NCI-H446 treated with DMSO at 0.1 percent for 48 hours (cell line): ENCODE data around the gene EDC4.
"Not testable (repeated sequence)": the region's sequence is repeated elsewhere in the genome, so short reads cannot be mapped to it uniquely, and the experiment has no call there.

ENCODE experiments used
- DNase-seq: peaks from one replicate; lab custom pipeline; 2025; lab: John Stamatoyannopoulos, UW

Gene EDC4

DNA sequence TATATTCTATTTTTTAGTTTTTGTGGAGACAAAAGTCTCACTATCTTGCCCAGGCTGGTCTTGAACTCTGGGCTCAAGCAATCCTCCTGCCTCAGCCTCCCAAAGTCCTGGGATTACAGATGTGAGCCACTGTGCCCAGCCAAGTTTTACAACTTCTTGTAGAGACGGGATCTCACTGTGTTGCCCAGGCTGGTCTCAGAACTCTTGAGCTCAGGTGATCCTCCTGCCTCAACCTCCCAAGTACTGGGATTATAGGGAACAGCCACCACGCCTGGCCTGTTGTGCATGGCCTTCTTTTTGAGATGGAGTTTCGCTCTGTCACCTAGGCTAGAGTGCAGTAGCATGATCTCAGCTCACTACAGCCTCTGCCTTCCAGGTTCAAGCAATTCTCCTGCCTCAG, 19.2 kb upstream of the EDC4 start:
- no peak for DNase-seq

DNA sequence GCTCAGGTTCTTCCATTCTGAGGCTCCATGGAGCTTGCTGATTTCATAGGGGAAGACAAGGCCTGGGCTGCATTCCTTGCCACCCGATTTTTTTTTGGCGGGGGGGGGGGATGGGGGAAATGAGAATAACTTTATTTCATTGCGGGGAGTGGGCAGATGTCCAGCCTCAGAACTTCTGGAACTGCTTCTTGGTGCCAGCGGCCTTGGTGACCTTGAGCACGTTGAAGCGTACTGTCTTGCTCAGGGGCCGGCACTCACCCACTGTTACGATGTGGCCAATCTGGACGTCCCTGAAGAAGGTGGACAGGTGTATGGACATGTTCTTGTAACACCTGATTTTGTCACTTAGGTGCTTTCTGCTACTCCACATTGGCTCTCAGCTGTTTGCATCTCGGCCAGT, 17.1 kb upstream of the EDC4 start:
- DNase-seq: no peak

DNA sequence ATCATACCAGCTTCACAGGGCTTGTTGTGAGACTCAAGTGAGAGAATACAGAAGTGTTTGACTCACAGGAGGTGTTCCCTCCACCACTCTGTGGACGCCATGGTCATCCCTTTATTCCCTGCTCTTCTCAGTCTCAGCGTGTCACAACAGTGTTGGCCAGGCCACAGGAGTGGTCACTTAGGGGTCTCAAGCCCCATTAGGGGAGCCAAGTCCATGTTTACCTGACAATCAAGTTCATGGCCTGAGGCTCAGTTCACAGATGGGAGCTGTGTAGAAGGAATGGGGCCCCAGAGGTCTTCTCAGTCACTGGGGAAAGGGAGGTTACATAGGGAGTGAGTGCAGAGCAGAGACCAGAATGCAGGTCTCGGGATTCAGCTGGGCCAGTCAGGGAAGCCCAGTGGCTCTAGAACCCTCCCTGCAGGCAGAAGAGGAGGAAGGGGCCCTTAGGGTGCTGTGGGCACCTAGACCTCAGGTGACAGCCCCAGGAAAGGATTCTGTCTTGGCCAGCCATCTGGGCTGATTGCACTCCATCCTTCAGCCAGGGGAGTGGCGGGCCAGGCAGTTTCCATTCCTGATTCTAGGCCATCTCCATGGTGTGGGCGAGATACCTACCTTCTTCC, 15.8 kb upstream of the EDC4 start:
- no peak for DNase-seq

DNA sequence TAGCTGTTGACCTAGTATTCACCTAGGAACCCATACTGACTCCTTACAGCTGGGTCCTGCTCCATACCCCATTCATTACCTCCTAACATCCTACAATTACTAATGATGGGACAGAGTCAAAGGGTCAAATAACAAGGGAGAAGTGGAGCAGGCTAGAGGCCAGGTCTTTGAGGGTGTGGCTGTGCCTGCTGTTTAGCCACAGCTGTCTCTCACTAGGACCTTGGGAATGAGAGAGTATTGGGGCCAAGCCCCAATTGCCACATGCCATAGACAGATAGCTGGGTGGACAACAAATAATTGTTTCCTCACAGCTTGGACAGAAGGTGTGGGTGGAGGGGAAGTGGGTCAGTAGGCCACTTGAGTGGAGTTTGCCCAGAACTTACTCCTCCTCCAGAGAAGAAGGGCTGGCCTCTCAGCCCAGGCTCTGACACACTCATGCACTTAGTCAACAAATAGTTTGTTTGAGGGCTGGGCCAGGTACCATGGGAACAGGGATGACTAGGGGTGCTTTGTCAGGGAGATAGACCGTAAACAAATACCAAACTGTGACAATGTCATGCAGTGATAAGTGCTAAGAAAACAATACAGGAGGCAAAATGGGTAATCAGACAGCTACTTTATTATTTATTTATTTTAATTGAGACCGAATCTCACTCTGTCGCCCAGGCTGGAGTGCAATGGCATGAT, 15.2 kb upstream of the EDC4 start:
- DNase-seq: no peak

DNA sequence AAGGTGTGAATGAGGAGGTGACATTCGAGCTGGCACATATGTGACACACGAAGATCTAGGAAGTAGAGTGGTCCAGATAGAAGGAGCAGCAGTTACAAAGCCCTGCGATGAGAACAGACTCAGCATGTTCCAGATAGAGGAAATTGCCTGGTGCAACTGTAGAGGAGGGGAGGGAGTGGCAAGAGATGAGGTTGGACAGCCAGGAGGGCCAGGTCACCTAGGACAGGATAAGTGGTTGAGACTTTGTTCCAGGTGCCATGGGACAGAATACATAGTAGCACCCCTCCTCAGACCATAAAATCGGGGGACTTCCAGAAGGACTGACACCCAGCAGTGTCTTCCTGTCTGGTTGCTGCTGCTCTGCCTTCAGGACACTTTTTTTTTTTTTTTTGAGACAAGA, 14.4 kb upstream of the EDC4 start:
- DNase-seq: no peak

DNA sequence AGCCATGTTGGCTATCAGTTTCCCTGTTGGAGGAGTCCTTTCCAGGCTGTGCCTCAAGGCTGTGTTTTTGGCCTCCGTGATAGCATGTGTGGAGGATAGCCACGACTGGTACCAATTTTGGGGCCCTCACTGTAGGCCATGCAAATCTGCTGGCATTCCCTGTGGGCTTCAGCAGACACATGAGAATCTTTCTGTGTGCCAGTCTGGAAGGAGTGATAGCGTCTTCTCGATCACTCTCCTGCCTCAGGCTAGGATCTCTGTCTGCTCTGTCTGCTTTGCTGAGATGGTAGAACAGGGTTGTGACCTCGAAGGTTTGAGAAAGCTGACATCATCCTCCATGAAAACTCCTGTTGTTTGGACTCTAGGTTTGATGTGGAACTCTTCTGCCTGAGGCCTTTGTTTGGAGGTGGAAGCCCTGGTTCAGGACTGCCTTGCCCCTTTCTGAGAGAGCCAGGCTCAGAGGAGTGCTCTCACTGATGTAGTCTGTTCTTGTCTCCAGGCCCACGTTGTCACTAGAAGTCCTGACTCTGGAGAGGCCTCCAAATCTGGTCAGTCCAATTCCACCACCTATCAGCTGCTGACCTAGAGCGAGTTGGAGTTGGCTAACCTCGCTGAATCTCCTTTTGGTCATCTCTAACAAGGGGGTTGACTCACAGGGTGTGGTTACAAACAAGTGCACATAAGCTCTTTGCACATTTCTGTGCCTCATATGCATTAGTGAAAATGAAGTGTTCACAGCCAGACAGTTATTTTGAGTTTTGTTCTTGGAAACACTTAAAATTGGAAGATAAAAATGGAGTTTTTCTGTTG, 12.1 kb upstream of the EDC4 start:
- DNase-seq: no peak

DNA sequence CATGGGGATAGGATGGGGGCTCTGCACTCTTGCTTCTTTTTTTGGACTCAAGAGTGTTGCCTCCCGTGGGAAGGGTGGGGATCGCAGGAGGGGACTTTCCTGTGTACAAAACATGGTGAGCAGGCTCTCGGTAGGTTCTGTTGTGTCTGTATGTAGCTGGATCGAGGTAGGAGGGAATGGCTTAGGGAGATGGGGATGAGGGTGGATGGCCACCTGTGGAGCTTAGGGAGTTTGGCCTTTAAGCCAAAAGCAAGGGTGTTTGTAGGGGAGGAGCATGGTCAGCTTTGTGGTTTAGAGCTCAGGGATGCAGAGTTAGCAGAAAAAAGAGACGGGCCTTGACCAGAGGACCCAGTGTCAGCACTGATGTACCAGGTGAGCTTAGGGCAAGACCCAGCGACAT, 11.0 kb upstream of the EDC4 start:
- no peak for DNase-seq

DNA sequence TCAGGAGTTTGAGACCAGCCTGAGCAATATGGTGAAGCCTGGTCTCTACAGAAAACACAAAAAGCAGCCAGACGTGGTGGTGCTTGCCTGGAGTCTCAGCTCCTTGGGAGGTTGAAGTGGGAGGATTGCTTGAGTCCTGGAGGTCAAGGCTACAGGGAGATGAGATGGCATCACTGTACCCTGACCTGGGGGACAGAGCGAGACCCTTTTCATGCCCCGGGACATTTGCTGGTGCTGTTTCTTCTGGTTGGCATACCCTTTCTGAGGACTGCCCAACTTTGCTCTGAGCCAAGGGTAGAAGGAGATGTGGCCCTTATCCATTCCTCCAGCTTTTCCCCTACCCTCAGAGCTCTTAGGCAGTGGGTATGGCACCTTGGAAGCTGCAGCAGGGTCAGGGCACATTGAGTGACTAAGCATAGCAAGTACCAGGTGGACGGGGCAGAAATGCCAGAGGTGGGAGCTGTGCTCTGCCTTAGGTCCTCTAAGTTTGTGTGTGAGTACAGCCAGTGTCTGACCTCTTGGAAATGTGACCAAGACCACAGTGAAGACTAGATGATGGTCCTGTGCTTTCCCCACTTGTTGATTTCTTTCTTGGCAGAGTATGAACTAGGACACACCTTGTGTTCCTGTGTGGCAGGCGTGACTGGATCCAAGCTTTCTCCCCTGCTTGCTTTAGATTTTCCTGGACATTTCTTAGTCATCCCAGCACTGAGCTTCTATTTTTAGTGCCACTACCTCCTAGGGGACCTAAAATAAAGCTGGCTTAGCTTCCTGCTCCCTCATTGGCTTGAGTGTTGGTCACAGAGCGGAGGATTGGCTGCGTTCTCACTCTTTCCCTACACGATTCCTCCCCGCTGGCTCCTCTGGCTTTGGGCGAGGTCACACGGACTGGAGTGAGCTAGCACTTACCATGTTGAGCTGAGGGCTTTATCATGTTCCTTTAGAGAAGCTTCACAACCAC, 9.9 kb upstream of the EDC4 start:
- no peak for DNase-seq

DNA sequence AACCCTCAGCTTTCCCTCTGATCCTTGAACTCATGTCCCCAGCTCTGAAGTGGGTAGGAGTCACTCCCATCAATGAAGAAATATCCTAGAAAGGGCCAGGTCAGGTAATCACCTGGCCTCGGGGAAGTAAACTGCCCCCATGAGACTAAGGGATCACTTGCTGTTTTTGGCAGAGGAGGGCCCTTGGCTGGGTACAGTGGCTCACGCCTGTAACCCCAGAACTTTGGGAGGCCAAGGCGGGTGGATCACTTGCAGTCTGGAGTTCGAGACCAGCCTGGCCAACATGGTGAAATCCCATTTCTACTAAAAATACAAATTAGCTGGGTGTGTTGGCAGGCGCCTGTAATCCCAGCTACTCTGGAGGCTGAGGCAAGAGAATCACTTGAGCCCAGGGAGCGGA, 8.8 kb upstream of the EDC4 start:
- not testable (repeated sequence) for DNase-seq

DNA sequence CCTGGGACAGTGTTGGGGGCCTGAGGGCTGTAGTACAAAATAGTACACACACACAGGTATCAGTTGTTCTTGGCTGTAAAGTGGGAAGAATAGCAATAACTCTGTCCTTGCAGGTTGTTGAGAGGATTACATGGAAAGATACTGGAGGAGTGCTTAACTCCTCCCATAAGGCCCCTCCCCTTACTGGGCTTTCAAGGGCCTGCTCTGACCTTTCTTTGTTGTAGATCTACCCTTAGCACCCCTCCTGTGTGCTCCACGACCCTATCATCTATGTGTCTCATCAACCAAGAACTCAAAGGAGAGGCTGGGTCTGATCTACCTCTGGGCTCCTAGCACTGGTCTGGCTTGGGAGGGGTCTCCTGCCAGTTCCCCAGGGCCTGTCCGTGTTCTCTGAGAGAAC, 8.3 kb upstream of the EDC4 start:
- DNase-seq: no peak

DNA sequence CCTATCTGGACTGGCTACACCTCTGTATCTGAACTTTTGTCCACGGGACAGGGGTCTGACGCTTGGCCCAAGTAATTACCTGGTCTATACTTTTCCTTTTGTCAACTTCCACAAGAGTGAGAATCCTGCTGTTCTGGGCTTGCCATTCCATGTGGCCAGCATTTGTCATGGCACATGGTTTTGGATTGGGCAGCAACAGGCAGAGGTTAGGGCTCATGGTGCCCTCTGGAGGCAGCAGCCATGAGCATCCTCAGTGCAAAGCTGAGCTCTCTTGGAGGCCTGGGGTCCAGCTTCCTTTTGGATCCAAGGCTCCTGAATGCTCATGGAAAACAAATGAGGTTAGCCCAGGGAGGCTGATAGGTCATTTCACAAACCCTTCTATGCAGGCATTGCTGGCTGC, 7.5 kb upstream of the EDC4 start:
- DNase-seq: no peak

DNA sequence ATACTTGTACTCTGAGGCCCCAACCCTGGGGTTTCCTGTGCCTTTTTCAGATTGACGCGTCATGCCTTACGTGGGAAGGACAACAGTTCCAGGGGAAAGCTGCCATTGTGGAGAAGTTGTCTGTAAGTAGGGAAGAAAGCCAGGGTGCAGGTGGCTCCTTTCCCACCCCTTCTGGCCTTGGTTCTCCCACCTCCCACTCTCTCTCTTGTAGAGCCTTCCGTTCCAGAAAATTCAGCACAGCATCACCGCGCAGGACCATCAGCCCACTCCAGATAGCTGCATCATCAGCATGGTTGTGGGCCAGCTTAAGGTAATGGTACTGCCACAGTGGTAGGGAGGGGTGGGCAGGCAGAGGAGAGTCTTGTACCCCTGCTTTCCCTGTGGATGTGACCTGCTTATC, 4.6 kb upstream of the EDC4 start:
- DNase-seq: no peak

DNA sequence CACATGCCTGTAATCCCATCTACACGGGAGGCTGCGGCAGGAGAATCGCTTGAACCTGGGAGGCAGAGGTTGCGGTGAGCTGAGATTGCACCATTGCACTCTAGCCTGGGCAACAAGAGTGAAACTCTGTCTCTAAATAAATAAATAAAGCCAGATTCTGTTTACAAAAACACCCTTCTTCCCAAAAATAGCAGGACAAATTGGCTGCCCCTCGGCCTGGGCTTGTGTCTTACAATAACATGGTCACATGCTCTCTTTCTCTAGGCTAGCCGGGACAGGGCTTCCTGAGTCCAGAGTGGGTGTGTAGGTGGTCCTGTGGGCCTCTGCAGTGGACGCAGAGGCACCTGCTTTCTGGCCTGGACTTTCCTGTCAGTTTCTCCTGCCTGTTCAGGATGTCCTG, 3.2 kb upstream of the EDC4 start:
- no peak for DNase-seq

DNA sequence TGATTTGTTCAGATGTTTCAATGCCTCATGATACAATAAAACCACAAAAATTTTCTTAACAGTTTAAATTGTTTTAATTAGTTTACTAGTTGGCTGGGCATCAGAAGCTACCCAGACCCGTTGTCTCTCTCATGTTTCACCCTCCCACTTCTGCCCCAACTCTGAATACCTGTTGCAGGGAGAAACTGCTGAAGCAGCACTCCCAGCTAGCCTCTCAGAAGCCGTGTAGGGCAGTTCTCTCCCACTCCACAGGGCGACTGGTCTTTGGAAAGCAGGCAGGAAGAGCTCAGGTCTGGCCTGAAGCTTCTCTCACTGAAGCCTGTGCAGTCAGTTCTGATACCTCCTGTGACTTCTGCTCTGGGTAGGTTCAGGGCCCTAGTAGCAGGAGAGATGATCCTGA, 1.6 kb upstream of the EDC4 start:
- no peak for DNase-seq

DNA sequence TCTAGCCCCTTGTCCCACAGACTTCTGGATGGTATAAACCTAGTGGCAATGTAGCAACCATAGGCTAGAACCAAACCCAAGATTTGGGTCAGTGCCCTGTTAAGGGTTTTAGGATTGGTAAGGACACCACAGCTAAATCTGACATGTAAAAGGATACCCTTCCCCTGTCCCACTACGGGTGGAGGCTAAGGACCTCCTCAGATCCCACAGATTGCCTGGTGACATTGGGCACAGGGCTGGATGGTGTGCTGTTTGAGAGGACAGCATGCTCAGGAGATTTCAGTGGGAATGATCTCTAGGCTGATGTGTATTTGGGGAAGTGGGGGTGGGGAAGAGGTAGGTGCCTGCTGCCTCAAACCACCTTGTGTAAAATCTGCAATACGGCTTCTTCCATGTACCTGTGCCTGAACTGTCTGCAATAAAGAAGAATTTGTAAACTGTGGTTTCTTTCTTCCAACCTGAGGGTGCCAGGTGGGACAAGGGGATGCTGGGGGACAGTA, 671 bp upstream of the EDC4 start:
- no peak for DNase-seq

DNA sequence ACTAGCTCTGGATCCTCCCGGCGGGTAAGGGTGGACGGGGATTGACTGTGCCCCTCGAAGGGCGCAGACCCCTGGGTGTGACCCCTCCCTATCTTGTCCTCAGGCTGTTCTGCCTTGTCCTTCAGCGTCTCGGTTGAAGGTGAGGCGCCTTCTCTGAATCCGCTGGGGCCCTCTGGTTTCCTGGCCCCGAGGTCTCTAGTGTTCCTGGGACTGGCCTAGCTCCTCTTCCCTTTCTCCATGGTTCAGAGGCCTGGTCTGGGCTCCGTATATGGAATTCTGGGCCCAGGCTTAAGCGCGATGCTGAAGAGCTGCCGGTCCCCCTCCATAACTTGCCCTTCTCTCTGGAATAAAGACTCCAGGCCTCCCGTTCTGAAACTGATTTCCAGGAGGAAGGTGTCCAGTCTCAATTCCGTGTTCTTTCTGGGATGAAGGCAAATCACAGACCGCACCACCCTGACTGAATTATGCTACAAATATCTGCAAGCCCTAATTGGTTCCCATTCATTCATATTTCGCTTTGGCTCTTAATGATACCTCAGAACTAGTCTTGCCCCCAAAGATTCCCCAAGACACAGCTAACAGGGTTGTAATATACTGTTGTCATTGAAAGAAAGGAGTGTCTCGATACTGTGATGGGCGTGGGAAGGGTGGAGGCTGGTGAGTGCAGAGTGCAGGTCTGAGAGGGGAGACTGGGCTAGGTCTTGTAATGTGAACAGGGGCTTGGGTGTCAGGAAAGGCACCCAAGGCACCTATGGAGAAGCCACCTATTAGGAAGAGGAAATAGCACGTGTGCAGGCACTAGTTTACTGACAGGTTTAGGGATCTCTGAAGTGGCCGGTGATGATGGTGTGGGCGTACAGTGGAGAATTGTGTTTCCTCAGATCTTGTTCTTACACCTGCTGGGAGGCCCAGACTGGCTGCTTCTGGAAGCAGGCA, 851 bp downstream of the EDC4 start:
- DNase-seq: no peak

DNA sequence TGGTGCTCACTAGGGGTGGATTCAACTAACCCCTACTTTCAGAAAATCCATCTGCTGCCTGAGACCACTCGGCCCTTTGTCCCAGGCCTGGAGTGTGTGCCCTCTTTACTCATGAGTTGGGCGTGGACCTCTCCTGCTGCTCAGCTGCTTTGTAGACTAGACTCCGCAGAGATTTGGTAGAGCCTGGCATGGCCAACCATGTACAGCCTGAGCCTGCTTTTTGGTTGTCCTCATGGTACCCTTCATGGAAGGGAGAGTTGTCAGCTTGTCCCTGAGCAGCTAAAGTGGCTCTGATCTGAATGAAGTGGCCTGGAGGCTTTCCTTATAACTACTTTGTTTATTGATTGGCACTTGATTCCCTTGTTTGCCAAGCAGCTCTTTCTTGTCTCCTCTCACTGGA, 1.5 kb downstream of the EDC4 start:
- no peak for DNase-seq

DNA sequence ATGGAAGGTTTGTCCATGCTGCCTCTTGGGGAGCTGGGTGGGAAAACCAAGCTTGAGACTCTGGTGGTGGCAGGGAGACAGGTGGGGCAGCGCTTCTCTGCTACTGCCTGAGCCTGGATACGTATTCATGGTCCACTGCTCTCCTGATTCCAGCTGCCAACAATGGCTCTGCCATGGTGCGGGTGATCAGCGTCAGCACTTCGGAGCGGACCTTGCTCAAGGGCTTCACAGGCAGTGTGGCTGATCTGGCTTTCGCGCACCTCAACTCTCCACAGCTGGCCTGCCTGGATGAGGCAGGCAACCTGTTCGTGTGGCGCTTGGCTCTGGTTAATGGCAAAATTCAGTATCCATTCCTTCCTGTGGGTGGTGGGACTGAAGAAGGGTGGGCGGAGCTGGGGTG, 4.2 kb downstream of the EDC4 start:
- DNase-seq: no peak

DNA sequence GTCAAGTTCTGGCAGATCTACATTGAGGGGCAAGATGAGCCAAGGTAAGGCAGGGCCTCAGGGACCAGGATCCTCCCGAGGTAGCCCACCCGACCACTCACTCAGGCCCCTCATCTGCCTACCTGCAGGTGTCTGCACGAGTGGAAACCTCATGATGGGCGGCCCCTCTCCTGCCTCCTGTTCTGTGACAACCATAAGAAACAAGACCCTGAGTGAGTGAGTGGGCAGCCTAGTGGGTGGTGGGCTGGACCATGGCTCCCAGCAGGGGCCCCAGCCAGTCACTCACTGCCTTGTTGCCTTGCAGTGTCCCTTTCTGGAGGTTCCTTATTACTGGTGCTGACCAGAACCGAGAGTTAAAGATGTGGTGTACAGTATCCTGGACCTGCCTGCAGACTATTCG, 5.4 kb downstream of the EDC4 start:
- DNase-seq: no peak

DNA sequence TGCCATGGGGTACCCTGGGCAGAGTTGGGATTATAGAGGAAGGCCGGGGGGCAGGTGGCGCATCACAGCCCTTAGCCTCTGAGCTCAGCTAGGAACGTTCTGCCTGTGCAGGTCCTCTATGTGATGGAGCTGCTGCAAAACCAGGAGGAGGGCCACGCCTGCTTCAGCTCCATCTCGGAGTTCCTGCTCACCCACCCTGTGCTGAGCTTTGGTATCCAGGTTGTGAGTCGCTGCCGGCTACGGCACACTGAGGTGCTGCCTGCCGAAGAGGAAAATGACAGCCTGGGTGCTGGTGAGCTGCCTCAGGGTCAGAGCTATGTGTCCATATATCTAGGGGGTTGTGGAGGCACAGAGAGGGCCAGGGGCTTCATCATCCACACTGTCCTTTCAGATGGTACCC, 6.0 kb downstream of the EDC4 start:
- no peak for DNase-seq

DNA sequence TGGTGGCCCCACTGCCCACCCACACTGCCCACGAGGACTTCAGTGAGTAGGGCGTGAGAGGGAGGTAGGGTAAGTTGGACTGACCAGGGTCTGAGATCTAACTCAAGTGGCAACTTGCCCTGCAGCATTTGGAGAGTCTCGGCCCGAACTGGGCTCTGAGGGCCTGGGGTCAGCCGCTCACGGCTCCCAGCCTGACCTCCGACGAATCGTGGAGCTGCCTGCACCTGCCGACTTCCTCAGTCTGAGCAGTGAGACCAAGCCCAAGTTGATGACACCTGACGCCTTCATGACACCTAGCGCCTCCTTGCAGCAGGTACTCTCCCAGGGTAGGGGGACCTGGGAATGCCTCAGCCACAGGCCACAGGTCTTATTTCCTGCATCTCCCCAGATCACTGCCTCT, 6.6 kb downstream of the EDC4 start:
- DNase-seq: no peak
